HCT116 (cell line): ENCODE measurements around the gene RALGPS2. TPM values are rescaled to one million over a fixed set of nuclear protein-coding genes. Genes with fewer than 3 reads are reported as not detected.

Experiments used
- ATAC-seq: fragments of 200-7000 bp; cut with Tn5 transposase; 2 replicates; pipeline ENCODE4 v1.9.1; 2020; ENCODE audit warnings: mild to moderate bottlenecking, moderate library complexity
- BruUV-seq: library from RNA; stranded (reverse); fragments of 400-500 nt; replicated peaks from 2 replicates; lab custom pipeline; 2021; lab: Mats Ljungman, UMichigan
- CTCF ChIA-PET: fragments of 300-600 bp; sonication (Branson Sonifier 250); formaldehyde crosslinking; loops from one replicate; lab custom pipeline; 2021; ENCODE audit warnings: antibody characterized with exemption; lab: Charles Lee
- POLR2A ChIA-PET: fragments of 300-600, 350-600 bp; sonication (Branson Sonifier 250); formaldehyde crosslinking; loops from one replicate; lab custom pipeline; 2021; ENCODE audit warnings: antibody characterized with exemption; lab: Charles Lee
- RAD21 ChIA-PET, 2 experiments: fragments of 300-600 bp; sonication (Branson Sonifier 250); formaldehyde crosslinking; loops; one replicate each; lab custom pipeline; 2023; ENCODE audit warnings: low total read pairs in 2 of 2; ENCODE audit not compliant: uncharacterized antibody in 2 of 2, unreplicated experiment in 2 of 2, low non-redundant PET in 1 of 2; lab: Charles Lee
- DNase-seq: peaks from one replicate; pipeline ENCODE4 v3.0.0-alpha.2; 2010; ENCODE audit warnings: low read depth, low spot score
- H2AFZ ChIP-seq: fragments of 200-600 bp; shearing (Covaris generic), sonication (generic); 2 replicates; pipeline ENCODE4 v1.6.1; 2017; ENCODE audit warnings: low read depth, mixed run types, mixed read lengths, antibody characterized with exemption, low read length; ENCODE audit not compliant: poor library complexity, severe bottlenecking
- H3K27ac ChIP-seq: 2 replicates; pipeline ENCODE4 v1.5.1; 2012; ENCODE audit warnings: low read depth, low read length
- H3K27me3 ChIP-seq: fragments of 200-600 bp; sonication (generic); 2 replicates; pipeline ENCODE4 v1.6.1; 2016; ENCODE audit warnings: mixed run types, low read length, mixed read lengths; ENCODE audit not compliant: insufficient read depth
- H3K36me3 ChIP-seq, 2 experiments: fragments of 200-500 bp in 1 of 2; fragments of 200-600 bp in 1 of 2; sonication (Bioruptor generic) in 1 of 2; sonication (generic) in 1 of 2; 2 replicates each; pipeline versions ENCODE4 v1.5.1 to v1.6.1; 2014 to 2016; ENCODE audit warnings: low read length in 2 of 2, inconsistent platforms in 1 of 2, mixed read lengths in 1 of 2, mixed run types in 1 of 2; ENCODE audit not compliant: insufficient read depth in 2 of 2, control insufficient read depth in 1 of 2
- H3K4me1 ChIP-seq, 2 experiments: fragments of 200-600 bp in 1 of 2; sonication (generic) in 1 of 2; 2 replicates each; pipeline versions ENCODE4 v1.5.1 to v1.6.1; 2012 to 2017; ENCODE audit warnings: low read length in 2 of 2, inconsistent platforms in 1 of 2, mild to moderate bottlenecking in 1 of 2, mixed read lengths in 1 of 2, mixed run types in 1 of 2, moderate library complexity in 1 of 2; ENCODE audit not compliant: insufficient read depth in 2 of 2, control insufficient read depth in 1 of 2
- H3K4me2 ChIP-seq: fragments of 200-600 bp; sonication (generic); 2 replicates; pipeline ENCODE4 v1.6.1; 2017; ENCODE audit warnings: mixed run types, low read length, mixed read lengths
- H3K4me3 ChIP-seq, 2 experiments: fragments of 200-600 bp in 1 of 2; sonication (generic) in 1 of 2; replicated peaks in 1 of 2; 2 replicates each; pipeline ENCODE4 v1.5.1; 2011 to 2016; ENCODE audit warnings: low read length in 2 of 2, control low read depth in 1 of 2, low read depth in 1 of 2, mild to moderate bottlenecking in 1 of 2, mixed read lengths in 1 of 2, mixed run types in 1 of 2
- H3K79me2 ChIP-seq: fragments of 200-600 bp; sonication (generic); 2 replicates; pipeline ENCODE4 v1.6.1; 2017; ENCODE audit warnings: mild to moderate bottlenecking, mixed run types, low read length, moderate library complexity, mixed read lengths; ENCODE audit not compliant: insufficient read depth
- H3K9ac ChIP-seq: fragments of 200-600 bp; sonication (generic); 2 replicates; pipeline ENCODE4 v1.6.1; 2016; ENCODE audit warnings: low read length, mixed read lengths
- H3K9me2 ChIP-seq: fragments of 200-600 bp; sonication (generic), shearing (Covaris generic); 2 replicates; pipeline ENCODE4 v1.6.1; 2017; ENCODE audit warnings: mixed run types, mild to moderate bottlenecking, moderate library complexity; ENCODE audit not compliant: insufficient read depth
- H3K9me3 ChIP-seq, 2 experiments: fragments of 200-500 bp in 1 of 2; fragments of 200-600 bp in 1 of 2; sonication (Bioruptor generic) in 1 of 2; sonication (generic) in 1 of 2; 2 replicates each; pipeline ENCODE4 v1.6.1; 2014 to 2017; ENCODE audit warnings: low read length in 2 of 2, mixed read lengths in 2 of 2, inconsistent platforms in 1 of 2, low read depth in 1 of 2, mild to moderate bottlenecking in 1 of 2, mixed run types in 1 of 2, moderate library complexity in 1 of 2; ENCODE audit not compliant: control insufficient read depth in 1 of 2, insufficient read depth in 1 of 2
- H4K20me1 ChIP-seq: fragments of 200-600 bp; sonication (generic), shearing (Covaris generic); 2 replicates; pipeline ENCODE4 v1.6.1; 2017; ENCODE audit warnings: mixed run types, mild to moderate bottlenecking, moderate library complexity; ENCODE audit not compliant: insufficient read depth
- CBX3 ChIP-seq: IDR thresholded peaks from 2 replicates; pipeline ENCODE4 v1.6.1; 2012; ENCODE audit warnings: low read depth
- EGR1 ChIP-seq: IDR thresholded peaks from 2 replicates; pipeline ENCODE4 v1.6.1; 2012; ENCODE audit warnings: low read depth
- ELF1 ChIP-seq: IDR thresholded peaks from 2 replicates; pipeline ENCODE4 v1.6.1; 2012; ENCODE audit warnings: low read depth, borderline replicate concordance
- EZH2phosphoT487 ChIP-seq: fragments of 200-600 bp; IDR thresholded peaks from 2 replicates; pipeline ENCODE4 v1.6.1; 2018; ENCODE audit warnings: antibody characterized with exemption, borderline replicate concordance
- JUND ChIP-seq: IDR thresholded peaks from 2 replicates; pipeline ENCODE4 v1.6.1; 2012
- POLR2AphosphoS5 ChIP-seq: IDR thresholded peaks from 2 replicates; pipeline ENCODE4 v1.6.1; 2011; ENCODE audit warnings: mild to moderate bottlenecking, low read depth, low read length, moderate library complexity
- RAD21 ChIP-seq: IDR thresholded peaks from 2 replicates; pipeline ENCODE4 v1.6.1; 2012; ENCODE audit warnings: low read depth, mild to moderate bottlenecking
- REST ChIP-seq: IDR thresholded peaks from 2 replicates; pipeline ENCODE4 v1.6.1; 2012; ENCODE audit warnings: low read depth
- SIN3A ChIP-seq: IDR thresholded peaks from 2 replicates; pipeline ENCODE4 v1.6.1; 2012; ENCODE audit warnings: low read depth
- SP1 ChIP-seq: IDR thresholded peaks from 2 replicates; pipeline ENCODE4 v1.6.1; 2012; ENCODE audit warnings: low read depth
- SRF ChIP-seq: IDR thresholded peaks from 2 replicates; pipeline ENCODE4 v1.6.1; 2012; ENCODE audit warnings: low read depth
- TCF7L2 ChIP-seq: IDR thresholded peaks from 2 replicates; pipeline ENCODE4 v1.7.0; 2011; ENCODE audit warnings: borderline replicate concordance, inconsistent platforms; ENCODE audit not compliant: insufficient read depth, insufficient read length; ENCODE audit errors: extremely low read depth
- YY1 ChIP-seq: IDR thresholded peaks from 2 replicates; pipeline ENCODE4 v1.6.1; 2011; ENCODE audit warnings: low read length, low read depth, moderate library complexity, mild to moderate bottlenecking; ENCODE audit not compliant: insufficient replicate concordance; ENCODE audit errors: extremely low read depth
- ZBTB33 ChIP-seq: IDR thresholded peaks from 2 replicates; pipeline ENCODE4 v1.6.1; 2011; ENCODE audit warnings: mild to moderate bottlenecking, low read length, moderate library complexity; ENCODE audit not compliant: insufficient replicate concordance; ENCODE audit errors: extremely low read depth
- ZNF274 ChIP-seq: fragments of 200-500 bp; sonication (Bioruptor generic); IDR thresholded peaks from 2 replicates; pipeline ENCODE4 v1.6.1; 2014; ENCODE audit warnings: mild to moderate bottlenecking, low read depth, low read length, inconsistent platforms
- intact Hi-C: fragments of 100-400 bp; cut with micrococcal nuclease; formaldehyde crosslinking; loops from 2 replicates; pipeline ENCODE4 v1.10.0; 2022
- total RNA-seq: library from RNA; stranded (reverse); gene quantifications from one replicate; pipeline ENCODE4 v1.2.1, GENCODE V29; 2021; ENCODE audit not compliant: unreplicated experiment
- TF ChIP-seq, protein P1 (sequence below): IDR thresholded peaks from 2 replicates; pipeline ENCODE4 v1.6.1; 2012

The RALGPS2 gene
- total RNA-seq, 1 experiment from 2014 or later = 25.6 TPM

GRCh38 chr1:178862864-178863263 lies 137.8 kb downstream of the RALGPS2 start:
- RAD21 ChIA-PET = no interaction called here
- H3K9me3 ChIP-seq = no peaks in the 10 kb centered on the region
- no peak overlapping the region for H3K4me2 ChIP-seq
- intact Hi-C loops = no loop called here
- CTCF ChIA-PET = no interaction called here
- H3K79me2 ChIP-seq = no peaks in the 10 kb centered on the region
- H3K9me2 ChIP-seq = no peaks in the 10 kb centered on the region
- H3K27ac ChIP-seq = no peak overlapping the region
- H3K4me1 ChIP-seq = no peaks in the 10 kb centered on the region
- H3K27me3 ChIP-seq = no peaks in the 10 kb centered on the region
- H2AFZ ChIP-seq = no peak overlapping the region
- no TSS peak for BruUV-seq
- POLR2A ChIA-PET = no interaction called here
- TF ChIP-seq EGR1 = no peak
- TF ChIP-seq ZNF274 = no peak
- TF ChIP-seq TCF7L2 = no peak
- DNase-seq (no peak), ATAC-seq (no peak)
- H3K4me3 ChIP-seq = no peak overlapping the region
- no peaks in the 10 kb centered on the region for H4K20me1 ChIP-seq
- H3K9ac ChIP-seq = no peak overlapping the region
- no peaks in the 10 kb centered on the region for H3K36me3 ChIP-seq

DNA sequence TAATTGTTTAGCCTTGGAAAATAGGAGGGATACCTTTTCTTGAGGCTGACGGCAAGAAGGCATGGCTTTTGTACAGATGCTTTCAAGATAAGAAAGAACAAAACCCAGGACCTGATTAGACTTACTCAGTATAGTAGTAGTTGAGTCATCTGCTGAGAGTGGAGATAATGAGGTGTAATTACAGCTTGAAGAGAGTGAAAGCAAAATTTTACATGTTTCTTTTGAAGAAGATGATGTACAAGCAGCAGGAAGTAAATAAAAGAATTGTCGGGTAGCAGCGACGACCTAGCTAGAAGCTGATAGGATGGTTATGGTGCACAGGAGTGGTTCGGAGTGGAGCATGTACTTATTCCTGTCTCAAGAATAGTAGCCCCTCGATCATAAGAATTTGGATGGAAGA lies 139.3 kb downstream of the RALGPS2 start:
- no peak for DNase-seq
- no peak overlapping the region for H3K4me3 ChIP-seq
- H3K4me2 ChIP-seq = no peak overlapping the region
- RAD21 ChIA-PET = no interaction called here
- no TSS peak for BruUV-seq
- no peaks in the 10 kb centered on the region for H3K4me1 ChIP-seq
- no peak for ATAC-seq
- intact Hi-C loops = no loop called here
- no peak overlapping the region for H3K27ac ChIP-seq
- no peak overlapping the region for H2AFZ ChIP-seq
- H3K27me3 ChIP-seq = no peaks in the 10 kb centered on the region
- no peaks in the 10 kb centered on the region for H3K79me2 ChIP-seq
- no peak overlapping the region for H3K9ac ChIP-seq
- CTCF ChIA-PET = no interaction called here
- H3K9me2 ChIP-seq = no peaks in the 10 kb centered on the region
- H4K20me1 ChIP-seq = no peaks in the 10 kb centered on the region
- H3K36me3 ChIP-seq = no peaks in the 10 kb centered on the region
- POLR2A ChIA-PET = no interaction called here
- no peaks in the 10 kb centered on the region for H3K9me3 ChIP-seq
- no peak for TF ChIP-seq JUND
- no peak for TF ChIP-seq RAD21
- TF ChIP-seq SP1 = no peak
- TF ChIP-seq ZBTB33 = no peak
- no peak for TF ChIP-seq REST
- TF ChIP-seq POLR2AphosphoS5 = no peak
- TF ChIP-seq CBX3 = no peak
- TF ChIP-seq SIN3A = no peak
- TF ChIP-seq TCF7L2 = no peak
- no peak for TF ChIP-seq YY1
- no peak for TF ChIP-seq SRF
- no peak for TF ChIP-seq ELF1
- TF ChIP-seq EGR1 = no peak
- TF ChIP-seq, protein P1, sequence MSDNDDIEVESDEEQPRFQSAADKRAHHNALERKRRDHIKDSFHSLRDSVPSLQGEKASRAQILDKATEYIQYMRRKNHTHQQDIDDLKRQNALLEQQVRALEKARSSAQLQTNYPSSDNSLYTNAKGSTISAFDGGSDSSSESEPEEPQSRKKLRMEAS = no peak
- TF ChIP-seq EZH2phosphoT487 = no peak
